GM21825 (cell line): ENCODE results near the gene KRT7.
"Not testable (repeated sequence)": the region's sequence is repeated elsewhere in the genome, so short reads cannot be mapped to it uniquely, and the experiment has no call there.

Experiments used
- ATAC-seq: cut with Tn5 transposase; IDR thresholded peaks from one replicate; pipeline ENCODE4 v1.9.1; 2021; ENCODE audit warnings: mild to moderate bottlenecking, moderate library complexity; ENCODE audit not compliant: unreplicated experiment

KRT7 gene

GRCh38 chr12:52243259-52243855 lies 10.3 kb downstream of the KRT7 start:
- ATAC-seq: no peak

GRCh38 chr12:52243856-52244614 lies 11.0 kb downstream of the KRT7 start:
- peak; percentile 93 for ATAC-seq

GRCh38 chr12:52244615-52244994 lies 11.6 kb downstream of the KRT7 start:
- ATAC-seq: peak; percentile 10

- ATAC-seq: no peak
These were observed 12.4 kb downstream of the KRT7 start for GRCh38 chr12:52245259-52245961.

- ATAC-seq: no peak
These were observed 13.0 kb downstream of the KRT7 start for GRCh38 chr12:52245962-52246569.

GRCh38 chr12:52246720-52247621 lies 13.9 kb downstream of the KRT7 start:
- ATAC-seq: no peak

GRCh38 chr12:52247622-52248540 lies 14.8 kb downstream of the KRT7 start:
- no peak for ATAC-seq

- ATAC-seq: no peak
These were observed 15.8 kb downstream of the KRT7 start for GRCh38 chr12:52248541-52249461.

- no peak for ATAC-seq
These were observed 16.5 kb downstream of the KRT7 start for GRCh38 chr12:52249511-52250047.

GRCh38 chr12:52250048-52250990 lies 17.3 kb downstream of the KRT7 start:
- no peak for ATAC-seq

- no peak for ATAC-seq
These were observed 18.5 kb downstream of the KRT7 start for GRCh38 chr12:52251367-52252051.

GRCh38 chr12:52252175-52252615 lies 19.2 kb downstream of the KRT7 start:
- ATAC-seq: not testable (repeated sequence)

GRCh38 chr12:52252728-52253343 lies 19.8 kb downstream of the KRT7 start:
- no peak for ATAC-seq

GRCh38 chr12:52253391-52254179 lies 20.5 kb downstream of the KRT7 start:
- ATAC-seq: no peak
